ENCODE results near the gene HAUS1. TPM values are rescaled to one million over a fixed set of nuclear protein-coding genes. Genes with fewer than 3 reads are reported as not detected.

HAUS1 gene
- total and polyA plus RNA-seq, 2 experiments from 2014 or later = 163 to 216 TPM

- TF ChIP-seq, protein P1, sequence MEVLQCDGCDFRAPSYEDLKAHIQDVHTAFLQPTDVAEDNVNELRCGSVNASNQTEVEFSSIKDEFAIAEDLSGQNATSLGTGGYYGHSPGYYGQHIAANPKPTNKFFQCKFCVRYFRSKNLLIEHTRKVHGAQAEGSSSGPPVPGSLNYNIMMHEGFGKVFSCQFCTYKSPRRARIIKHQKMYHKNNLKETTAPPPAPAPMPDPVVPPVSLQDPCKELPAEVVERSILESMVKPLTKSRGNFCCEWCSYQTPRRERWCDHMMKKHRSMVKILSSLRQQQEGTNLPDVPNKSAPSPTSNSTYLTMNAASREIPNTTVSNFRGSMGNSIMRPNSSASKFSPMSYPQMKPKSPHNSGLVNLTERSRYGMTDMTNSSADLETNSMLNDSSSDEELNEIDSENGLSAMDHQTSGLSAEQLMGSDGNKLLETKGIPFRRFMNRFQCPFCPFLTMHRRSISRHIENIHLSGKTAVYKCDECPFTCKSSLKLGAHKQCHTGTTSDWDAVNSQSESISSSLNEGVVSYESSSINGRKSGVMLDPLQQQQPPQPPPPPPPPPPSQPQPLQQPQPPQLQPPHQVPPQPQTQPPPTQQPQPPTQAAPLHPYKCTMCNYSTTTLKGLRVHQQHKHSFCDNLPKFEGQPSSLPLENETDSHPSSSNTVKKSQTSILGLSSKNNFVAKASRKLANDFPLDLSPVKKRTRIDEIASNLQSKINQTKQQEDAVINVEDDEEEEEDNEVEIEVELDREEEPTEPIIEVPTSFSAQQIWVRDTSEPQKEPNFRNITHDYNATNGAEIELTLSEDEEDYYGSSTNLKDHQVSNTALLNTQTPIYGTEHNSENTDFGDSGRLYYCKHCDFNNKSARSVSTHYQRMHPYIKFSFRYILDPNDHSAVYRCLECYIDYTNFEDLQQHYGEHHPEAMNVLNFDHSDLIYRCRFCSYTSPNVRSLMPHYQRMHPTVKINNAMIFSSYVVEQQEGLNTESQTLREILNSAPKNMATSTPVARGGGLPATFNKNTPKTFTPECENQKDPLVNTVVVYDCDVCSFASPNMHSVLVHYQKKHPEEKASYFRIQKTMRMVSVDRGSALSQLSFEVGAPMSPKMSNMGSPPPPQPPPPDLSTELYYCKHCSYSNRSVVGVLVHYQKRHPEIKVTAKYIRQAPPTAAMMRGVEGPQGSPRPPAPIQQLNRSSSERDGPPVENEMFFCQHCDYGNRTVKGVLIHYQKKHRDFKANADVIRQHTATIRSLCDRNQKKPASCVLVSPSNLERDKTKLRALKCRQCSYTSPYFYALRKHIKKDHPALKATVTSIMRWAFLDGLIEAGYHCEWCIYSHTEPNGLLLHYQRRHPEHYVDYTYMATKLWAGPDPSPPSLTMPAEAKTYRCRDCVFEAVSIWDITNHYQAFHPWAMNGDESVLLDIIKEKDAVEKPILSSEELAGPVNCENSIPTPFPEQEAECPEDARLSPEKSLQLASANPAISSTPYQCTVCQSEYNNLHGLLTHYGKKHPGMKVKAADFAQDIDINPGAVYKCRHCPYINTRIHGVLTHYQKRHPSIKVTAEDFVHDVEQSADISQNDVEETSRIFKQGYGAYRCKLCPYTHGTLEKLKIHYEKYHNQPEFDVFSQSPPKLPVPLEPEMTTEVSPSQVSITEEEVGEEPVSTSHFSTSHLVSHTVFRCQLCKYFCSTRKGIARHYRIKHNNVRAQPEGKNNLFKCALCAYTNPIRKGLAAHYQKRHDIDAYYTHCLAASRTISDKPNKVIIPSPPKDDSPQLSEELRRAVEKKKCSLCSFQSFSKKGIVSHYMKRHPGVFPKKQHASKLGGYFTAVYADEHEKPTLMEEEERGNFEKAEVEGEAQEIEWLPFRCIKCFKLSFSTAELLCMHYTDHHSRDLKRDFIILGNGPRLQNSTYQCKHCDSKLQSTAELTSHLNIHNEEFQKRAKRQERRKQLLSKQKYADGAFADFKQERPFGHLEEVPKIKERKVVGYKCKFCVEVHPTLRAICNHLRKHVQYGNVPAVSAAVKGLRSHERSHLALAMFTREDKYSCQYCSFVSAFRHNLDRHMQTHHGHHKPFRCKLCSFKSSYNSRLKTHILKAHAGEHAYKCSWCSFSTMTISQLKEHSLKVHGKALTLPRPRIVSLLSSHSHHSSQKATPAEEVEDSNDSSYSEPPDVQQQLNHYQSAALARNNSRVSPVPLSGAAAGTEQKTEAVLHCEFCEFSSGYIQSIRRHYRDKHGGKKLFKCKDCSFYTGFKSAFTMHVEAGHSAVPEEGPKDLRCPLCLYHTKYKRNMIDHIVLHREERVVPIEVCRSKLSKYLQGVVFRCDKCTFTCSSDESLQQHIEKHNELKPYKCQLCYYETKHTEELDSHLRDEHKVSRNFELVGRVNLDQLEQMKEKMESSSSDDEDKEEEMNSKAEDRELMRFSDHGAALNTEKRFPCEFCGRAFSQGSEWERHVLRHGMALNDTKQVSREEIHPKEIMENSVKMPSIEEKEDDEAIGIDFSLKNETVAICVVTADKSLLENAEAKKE (CRISPR knock-in tag; IDR thresholded peaks at IDR 0.05) = no peak
- TF ChIP-seq REST (IDR thresholded peaks at IDR 0.05; ENCODE audit: unreplicated experiment) (no peak), STAT1 (IDR thresholded peaks at IDR 0.05; ENCODE audit: unreplicated experiment) (no peak)
These were observed 52.0 kb downstream of the HAUS1 start (continued) for GRCh38 chr18:46156124-46156745.

DNA sequence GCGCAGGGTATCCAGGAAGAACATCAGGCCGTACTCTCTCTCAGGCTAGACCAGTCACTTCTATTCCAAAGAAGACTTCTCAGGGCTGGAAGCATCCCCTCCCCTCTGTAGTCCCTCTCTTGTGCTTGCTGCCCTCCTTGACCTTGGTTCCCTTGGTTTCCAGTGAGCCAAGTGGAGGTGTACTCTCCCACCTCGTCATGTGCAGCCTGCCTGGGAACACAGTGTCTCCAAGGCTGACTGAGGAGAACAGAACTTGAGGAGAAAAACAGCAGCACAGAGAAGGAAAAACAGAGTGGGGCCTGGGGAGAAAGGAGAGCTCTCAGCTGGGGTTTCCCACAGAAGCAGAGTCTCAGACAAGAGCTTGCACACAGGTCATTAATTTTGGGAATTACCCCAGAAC, 52.7 kb downstream of the HAUS1 start:
- H3K4me1 ChIP-seq (ENCODE audit: insufficient read depth) = peaks cover 21% of the 10 kb centered on the region
- H3K79me2 ChIP-seq (replicated peaks; ENCODE audit: insufficient read depth) = no peaks in the 10 kb centered on the region
- no peak overlapping the region for H3K27ac ChIP-seq (ENCODE audit: low read depth)
- ATAC-seq (no peak), DNase-seq (ENCODE audit: low spot score) (no peak)
- H3K4me3 ChIP-seq = no peak overlapping the region
- no peak overlapping the region for H3K4me2 ChIP-seq
- H3K36me3 ChIP-seq (ENCODE audit: insufficient read depth) = no peaks in the 10 kb centered on the region
- Mint-ChIP-seq H3K27me3 (ENCODE audit: insufficient read depth, low read depth, poor library complexity) (peaks cover 13% of the 10 kb centered on the region), H3K27ac (no peak overlapping the region), H3K4me3 (no peak overlapping the region), H3K9me3 (no peaks in the 10 kb centered on the region), H3K36me3 (ENCODE audit: low read depth) (0 out of 3 replicates have a peak, but pooled peaks cover 3% of the 10 kb centered on the region), H3K4me1 (peaks cover 29% of the 10 kb centered on the region)
- H2AFZ ChIP-seq = no peak overlapping the region
- H3K9me2 ChIP-seq (ENCODE audit: insufficient read depth) = no peaks in the 10 kb centered on the region
- H3K27me3 ChIP-seq (ENCODE audit: insufficient read depth) = no peaks in the 10 kb centered on the region
- no peak for TF ChIP-seq NANOG (IDR thresholded peaks at IDR 0.05; ENCODE audit: borderline replicate concordance)
- no peak for TF ChIP-seq STAT1 (IDR thresholded peaks at IDR 0.05; ENCODE audit: unreplicated experiment)
- TF ChIP-seq ETS1 (IDR thresholded peaks at IDR 0.05) = no peak
- no peak for TF ChIP-seq ZNF331 (CRISPR knock-in tag; IDR thresholded peaks at IDR 0.05; ENCODE audit: low read depth)
- no peak for TF ChIP-seq EZH2phosphoT487 (IDR thresholded peaks at IDR 0.05; ENCODE audit: unreplicated experiment)
- TF ChIP-seq EZH2 (IDR thresholded peaks at IDR 0.05; ENCODE audit: low read depth, unreplicated experiment) = no peak
- no peak for TF ChIP-seq CREB1 (CRISPR knock-in tag; IDR thresholded peaks at IDR 0.05; ENCODE audit: low read depth)
- TF ChIP-seq, protein P2, sequence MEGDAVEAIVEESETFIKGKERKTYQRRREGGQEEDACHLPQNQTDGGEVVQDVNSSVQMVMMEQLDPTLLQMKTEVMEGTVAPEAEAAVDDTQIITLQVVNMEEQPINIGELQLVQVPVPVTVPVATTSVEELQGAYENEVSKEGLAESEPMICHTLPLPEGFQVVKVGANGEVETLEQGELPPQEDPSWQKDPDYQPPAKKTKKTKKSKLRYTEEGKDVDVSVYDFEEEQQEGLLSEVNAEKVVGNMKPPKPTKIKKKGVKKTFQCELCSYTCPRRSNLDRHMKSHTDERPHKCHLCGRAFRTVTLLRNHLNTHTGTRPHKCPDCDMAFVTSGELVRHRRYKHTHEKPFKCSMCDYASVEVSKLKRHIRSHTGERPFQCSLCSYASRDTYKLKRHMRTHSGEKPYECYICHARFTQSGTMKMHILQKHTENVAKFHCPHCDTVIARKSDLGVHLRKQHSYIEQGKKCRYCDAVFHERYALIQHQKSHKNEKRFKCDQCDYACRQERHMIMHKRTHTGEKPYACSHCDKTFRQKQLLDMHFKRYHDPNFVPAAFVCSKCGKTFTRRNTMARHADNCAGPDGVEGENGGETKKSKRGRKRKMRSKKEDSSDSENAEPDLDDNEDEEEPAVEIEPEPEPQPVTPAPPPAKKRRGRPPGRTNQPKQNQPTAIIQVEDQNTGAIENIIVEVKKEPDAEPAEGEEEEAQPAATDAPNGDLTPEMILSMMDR (conservative IDR thresholded peaks at IDR 0.05; ENCODE audit: low read depth in 2 of 2) = no peak
- TF ChIP-seq POLR2AphosphoS5 (IDR thresholded peaks at IDR 0.05; ENCODE audit: low read depth) = no peak
- TF ChIP-seq JUNB (IDR thresholded peaks at IDR 0.05; ENCODE audit: unreplicated experiment) = no peak
- no peaks in the 10 kb centered on the region for H4K20me1 ChIP-seq (replicated peaks; ENCODE audit: insufficient read depth)
- H3F3A ChIP-seq (replicated peaks; ENCODE audit: low read depth) = peaks cover 7% of the 10 kb centered on the region; the same call in 1 of the 2 replicates

All from GM23338 (cell line).